ENCODE results near the gene TEX14.
A peak's percentile ranks its signal among the peaks of the same experiment; 100 is the strongest.
"Not testable (repeated sequence)": the region's sequence is repeated elsewhere in the genome, so short reads cannot be mapped to it uniquely, and the experiment has no call there.

Gene TEX14

DNA sequence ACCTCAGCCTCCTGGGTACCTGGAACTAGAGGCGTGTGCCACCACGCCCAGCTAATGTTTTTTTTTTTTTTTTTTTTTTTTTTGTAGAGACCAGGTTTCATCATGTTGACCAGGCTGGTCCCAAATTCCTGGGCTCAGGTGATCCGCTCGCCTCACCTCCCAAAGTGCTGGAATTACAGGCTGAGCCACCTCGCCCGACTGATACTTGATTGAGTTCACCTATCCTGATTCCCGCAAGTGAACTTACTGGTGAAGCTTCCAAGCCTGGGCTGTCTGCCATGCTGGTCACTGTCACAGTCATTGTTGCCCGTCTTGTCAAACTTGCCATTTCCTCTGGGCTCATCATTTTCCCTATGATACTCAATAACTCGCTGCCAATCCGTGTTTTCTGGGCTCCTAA lies 106.3 kb downstream of the TEX14 start:
- TF ChIP-seq, protein P1, sequence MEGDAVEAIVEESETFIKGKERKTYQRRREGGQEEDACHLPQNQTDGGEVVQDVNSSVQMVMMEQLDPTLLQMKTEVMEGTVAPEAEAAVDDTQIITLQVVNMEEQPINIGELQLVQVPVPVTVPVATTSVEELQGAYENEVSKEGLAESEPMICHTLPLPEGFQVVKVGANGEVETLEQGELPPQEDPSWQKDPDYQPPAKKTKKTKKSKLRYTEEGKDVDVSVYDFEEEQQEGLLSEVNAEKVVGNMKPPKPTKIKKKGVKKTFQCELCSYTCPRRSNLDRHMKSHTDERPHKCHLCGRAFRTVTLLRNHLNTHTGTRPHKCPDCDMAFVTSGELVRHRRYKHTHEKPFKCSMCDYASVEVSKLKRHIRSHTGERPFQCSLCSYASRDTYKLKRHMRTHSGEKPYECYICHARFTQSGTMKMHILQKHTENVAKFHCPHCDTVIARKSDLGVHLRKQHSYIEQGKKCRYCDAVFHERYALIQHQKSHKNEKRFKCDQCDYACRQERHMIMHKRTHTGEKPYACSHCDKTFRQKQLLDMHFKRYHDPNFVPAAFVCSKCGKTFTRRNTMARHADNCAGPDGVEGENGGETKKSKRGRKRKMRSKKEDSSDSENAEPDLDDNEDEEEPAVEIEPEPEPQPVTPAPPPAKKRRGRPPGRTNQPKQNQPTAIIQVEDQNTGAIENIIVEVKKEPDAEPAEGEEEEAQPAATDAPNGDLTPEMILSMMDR (IDR thresholded peaks at IDR 0.05; ENCODE audit: borderline replicate concordance, insufficient read depth, low read depth, low read length) = no peak
- no peak overlapping the region for H3K4me3 ChIP-seq (ENCODE audit: low read depth, low read length)

DNA sequence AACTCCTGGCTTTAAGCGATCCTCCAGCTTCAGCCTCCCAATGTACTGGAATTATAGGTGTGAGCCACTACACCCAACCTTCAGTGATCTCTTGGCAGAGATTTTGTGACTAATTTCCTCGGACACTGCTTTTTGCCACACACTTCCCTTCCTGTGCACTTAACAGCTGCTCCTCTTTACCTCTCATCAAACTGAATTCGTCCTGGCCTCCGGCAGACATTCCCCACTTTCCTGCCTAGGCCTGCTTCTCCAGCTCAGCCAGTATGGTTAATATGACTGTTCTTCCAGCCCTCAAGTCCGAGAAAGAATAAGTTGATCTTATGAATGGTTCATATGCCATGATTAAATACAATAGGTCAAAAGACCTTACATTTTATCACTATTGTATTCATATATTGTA lies 108.4 kb downstream of the TEX14 start:
- TF ChIP-seq, protein P1 (IDR thresholded peaks at IDR 0.05; ENCODE audit: borderline replicate concordance, insufficient read depth, low read depth, low read length) = no peak

DNA sequence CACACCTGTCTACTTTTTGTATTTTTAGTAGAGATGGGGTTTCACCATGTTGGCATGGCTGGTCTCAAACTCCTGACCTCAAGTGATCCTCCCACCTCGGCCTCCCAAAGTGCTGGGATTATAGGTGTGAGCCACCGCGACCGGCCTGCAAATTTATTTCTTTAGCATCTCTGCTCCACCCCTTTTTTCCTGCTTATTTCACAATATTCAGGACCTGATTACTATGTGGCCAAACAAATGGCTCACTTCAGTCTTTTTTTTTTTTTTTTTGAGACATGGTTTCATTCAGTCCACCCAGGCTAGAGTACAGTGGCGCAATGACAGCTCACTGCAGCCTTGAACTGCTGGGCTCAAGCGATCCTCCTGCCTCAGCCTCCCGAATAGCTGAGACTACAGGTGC lies 109.1 kb downstream of the TEX14 start:
- H3K4me3 ChIP-seq (ENCODE audit: low read depth, low read length) = not testable (repeated sequence)

More for the DNA sequence above, 108.4 kb downstream of the TEX14 start:
- H3K4me3 ChIP-seq (ENCODE audit: low read depth, low read length) = no peak overlapping the region

DNA sequence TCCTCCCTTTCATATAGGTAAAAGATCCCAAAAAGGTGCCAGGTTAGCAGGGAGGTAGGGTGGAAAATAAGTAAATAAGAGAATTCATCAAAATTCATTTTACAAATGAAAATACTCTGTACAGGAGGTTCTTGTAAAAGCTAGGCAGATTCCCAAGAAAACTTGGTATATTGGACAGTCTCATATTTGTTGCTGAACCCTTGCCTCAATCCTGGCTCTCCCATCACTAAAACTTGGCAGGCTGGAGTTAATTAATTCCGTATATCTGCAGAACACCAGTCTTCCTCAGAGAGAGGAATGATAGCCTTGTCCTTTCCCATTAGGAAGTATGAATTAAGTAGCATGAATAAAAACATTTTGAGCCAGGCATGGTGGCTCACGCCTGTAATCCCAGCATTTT lies 111.2 kb downstream of the TEX14 start:
- no peak overlapping the region for H3K4me3 ChIP-seq (ENCODE audit: low read depth, low read length)
- TF ChIP-seq, protein P1 (IDR thresholded peaks at IDR 0.05; ENCODE audit: borderline replicate concordance, insufficient read depth, low read depth, low read length) = no peak

DNA sequence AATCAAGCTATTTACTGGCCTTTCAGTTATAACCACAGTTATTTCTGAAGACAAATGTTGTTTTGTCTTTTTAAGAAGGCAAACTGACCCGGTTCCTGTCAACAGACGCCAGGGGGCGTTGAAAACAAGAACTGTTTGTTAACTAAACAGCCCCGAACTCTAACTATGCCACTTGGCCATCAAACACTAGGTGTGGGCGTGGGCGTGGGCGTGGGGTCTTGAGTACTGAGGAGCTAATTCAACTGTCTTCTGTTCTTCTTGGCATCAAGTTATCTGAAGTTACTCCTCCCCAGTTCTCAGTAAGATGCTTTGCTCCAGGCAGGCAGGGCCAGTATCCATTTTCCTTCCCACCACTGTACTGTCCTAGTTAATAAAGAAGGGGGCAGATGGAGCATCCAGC lies 114.1 kb downstream of the TEX14 start:
- TF ChIP-seq, protein P1 (IDR thresholded peaks at IDR 0.05; ENCODE audit: borderline replicate concordance, insufficient read depth, low read depth, low read length) = peak; percentile 77
- H3K4me3 ChIP-seq (ENCODE audit: low read depth, low read length) = no peak overlapping the region

DNA sequence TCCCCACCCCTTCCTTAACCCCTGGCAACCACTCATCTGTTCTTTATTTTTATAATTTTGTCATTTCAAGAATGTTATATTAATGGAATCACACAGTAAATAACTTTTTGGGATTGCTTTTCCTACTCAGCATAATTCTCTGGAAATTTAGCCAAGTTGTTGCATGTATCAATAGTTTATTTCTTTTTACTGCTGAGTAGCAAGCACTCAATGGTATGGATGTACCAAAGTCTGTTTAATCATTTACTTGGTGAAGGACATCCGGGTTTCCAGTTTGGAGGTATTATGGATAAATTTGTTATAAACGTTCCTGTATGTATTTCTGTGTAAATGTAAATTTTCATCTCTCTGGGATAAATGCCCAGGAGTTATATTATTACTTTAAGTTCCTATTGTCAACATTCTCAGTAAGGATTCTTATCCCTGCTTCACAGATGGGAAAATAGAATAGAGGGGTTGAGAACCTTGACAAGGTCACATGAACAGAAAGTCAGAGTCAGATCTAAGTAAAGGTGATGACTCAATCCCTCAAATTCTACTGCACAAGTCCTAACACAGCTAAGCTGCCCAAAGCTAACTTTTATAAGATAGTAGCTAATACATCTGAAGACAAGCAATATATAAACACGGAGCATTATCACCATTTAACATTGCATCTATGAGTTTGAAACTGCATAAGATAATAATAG lies 115.0 kb downstream of the TEX14 start:
- H3K4me3 ChIP-seq (ENCODE audit: low read depth, low read length) = no peak overlapping the region
- TF ChIP-seq, protein P1 (IDR thresholded peaks at IDR 0.05; ENCODE audit: borderline replicate concordance, insufficient read depth, low read depth, low read length) = no peak

DNA sequence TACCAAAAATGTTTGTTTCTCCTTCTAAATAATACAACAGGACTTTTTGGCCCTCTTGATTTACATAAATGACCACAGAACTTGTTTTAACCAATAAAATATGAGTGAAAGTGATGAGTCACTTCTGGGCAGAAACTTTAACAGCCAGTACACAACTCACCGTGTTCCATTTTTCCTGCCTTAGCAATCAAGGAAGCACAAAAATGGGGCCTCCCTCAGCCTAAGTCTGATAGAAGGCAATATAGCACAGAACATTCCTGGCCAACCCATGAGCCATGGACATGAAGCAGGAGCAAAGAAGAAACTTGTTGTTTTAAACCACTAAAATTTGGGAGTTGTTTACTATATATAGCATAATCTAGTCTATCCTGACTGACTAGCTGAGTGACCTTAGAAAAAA lies 116.3 kb downstream of the TEX14 start:
- TF ChIP-seq, protein P1 (IDR thresholded peaks at IDR 0.05; ENCODE audit: borderline replicate concordance, insufficient read depth, low read depth, low read length) = no peak
- H3K4me3 ChIP-seq (ENCODE audit: low read depth, low read length) = no peak overlapping the region

Measured in GM12875 (cell line).